SH-SY5Y (cell line): Measurements from ENCODE around the gene IPCEF1.

ENCODE experiments used
- GATA2 ChIP-seq: IDR thresholded peaks from 2 replicates; pipeline ENCODE4 v1.6.1; 2011; ENCODE audit warnings: mild to moderate bottlenecking, low read depth, low read length
- GATA3 ChIP-seq: IDR thresholded peaks from 2 replicates; pipeline ENCODE4 v1.6.1; 2011; ENCODE audit warnings: low read depth, mild to moderate bottlenecking, low read length, moderate library complexity

GRCh38 chr6:154381548-154381947 is 24.9 kb upstream of the IPCEF1 start:
- no peak for TF ChIP-seq GATA2
- no peak for TF ChIP-seq GATA3
